Measurements from ENCODE around the gene PDE8A. TPM values are rescaled to one million over a fixed set of nuclear protein-coding genes. Genes with fewer than 3 reads are reported as not detected.

Gene PDE8A
- total and polyA plus RNA-seq, 2 of the 13 experiments (the other 11 are each of a cell fraction or from before 2014, with no cell fraction given), result 26.3 to 48.5 TPM

DNA sequence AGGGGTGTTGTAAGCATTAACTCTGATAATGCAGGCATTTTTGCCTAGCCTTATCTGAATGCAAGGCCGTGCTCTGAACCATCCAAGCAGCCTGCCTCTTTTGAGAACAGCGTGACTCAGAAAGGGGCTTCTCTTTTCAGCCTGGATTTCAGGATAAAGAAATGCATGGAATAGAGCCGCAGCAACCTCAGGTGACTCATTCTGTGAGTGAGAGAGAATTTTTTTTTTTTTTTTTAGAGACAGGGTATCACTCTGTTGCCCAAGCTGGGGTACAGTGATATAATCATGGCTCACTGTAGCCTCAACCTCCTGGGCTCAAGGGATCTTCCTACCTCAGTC lies 20.6 kb upstream of the PDE8A start:
- no TSS peak for BruUV-seq (replicated peaks)
- no peak for TF ChIP-seq AKNA (CRISPR knock-in tag; IDR thresholded peaks at IDR 0.05; ENCODE audit: borderline replicate concordance)
- Histone ChIP-seq H3K79me2 (ENCODE audit: insufficient read depth, low read length) (no peaks in the 10 kb centered on the region), H3K4me2 (ENCODE audit: low read depth, low read length) (peak overlapping the region; percentile 31), H3K27ac (ENCODE audit: extremely low read length, insufficient read depth, low read length) (no peak overlapping the region), H3K9me3 (ENCODE audit: low read length) (no peaks in the 10 kb centered on the region), H3K4me1 (ENCODE audit: insufficient read depth, low read length) (peaks cover 18% of the 10 kb centered on the region), H3K36me3 (replicated peaks in 1 of 2; ENCODE audit: control insufficient read depth in 1 of 2, insufficient read depth in 2 of 2, low read length in 2 of 2) (no peaks in the 10 kb centered on the region), H2AFZ (ENCODE audit: low read length) (no peak overlapping the region), H3K27me3 (ENCODE audit: control insufficient read depth in 1 of 2, insufficient read depth in 2 of 2, low read length in 2 of 2) (no peaks in the 10 kb centered on the region), H3K9ac (ENCODE audit: insufficient read depth, low read depth, low read length) (no peak overlapping the region), H4K20me1 (ENCODE audit: insufficient read depth, low read length) (no peaks in the 10 kb centered on the region), H3K4me3 (replicated peaks in 1 of 3; ENCODE audit: insufficient read depth in 1 of 3, low read depth in 2 of 3, low read length in 3 of 3) (no peak overlapping the region)
- ATAC-seq (peak; percentile 27; the same call in 1 of the 3 replicates), DNase-seq (ENCODE audit: low spot score) (no peak), FAIRE-seq (no peak)
- intact Hi-C loops (cut with micrococcal nuclease; ENCODE audit: unreplicated experiment), result no loop called here
- in situ Hi-C loops (cut with HindIII; ENCODE audit: extremely low pct_ligation_motif_present, low pct_unique_long_range_greater_than_20kb), result loop anchor here (25.0 kb wide), 1 partner anchor 176 kb away; no protein-coding TSS in a partner anchor
- CTCF ChIA-PET (ENCODE audit: low intra/inter-chr PET ratio, low total read pairs), result no interaction called here
- POLR2A ChIA-PET, result no interaction called here
- 46% methylated on average over 3 of the region's 3 CpGs for WGBS (ENCODE audit: low lambda C conversion rate)

GRCh38 chr15:84961707-84962106 lies 19.9 kb upstream of the PDE8A start:
- no TSS peak for BruUV-seq (replicated peaks)
- DNase-seq (ENCODE audit: low spot score) (no peak), ATAC-seq (no peak), FAIRE-seq (no peak)
- peaks cover 16% of the 10 kb centered on the region; the same call in 1 of the 2 replicates for H3K4me1 ChIP-seq (ENCODE audit: insufficient read depth, low read length)
- no peaks in the 10 kb centered on the region for H3K9me3 ChIP-seq (ENCODE audit: low read length)
- H2AFZ ChIP-seq (ENCODE audit: low read length), result no peak overlapping the region
- POLR2A ChIA-PET, result no interaction called here
- H3K9ac ChIP-seq (ENCODE audit: insufficient read depth, low read depth, low read length), result no peak overlapping the region
- CTCF ChIA-PET (ENCODE audit: low intra/inter-chr PET ratio, low total read pairs), result no interaction called here
- no peaks in the 10 kb centered on the region for H4K20me1 ChIP-seq (ENCODE audit: insufficient read depth, low read length)
- no peak overlapping the region for H3K27ac ChIP-seq (ENCODE audit: extremely low read length, insufficient read depth, low read length)
- H3K4me3 ChIP-seq (replicated peaks in 1 of 3; ENCODE audit: insufficient read depth in 1 of 3, low read depth in 2 of 3, low read length in 3 of 3), result no peak overlapping the region
- 43% methylated on average over 3 of the region's 3 CpGs for WGBS (ENCODE audit: low lambda C conversion rate)
- no peak overlapping the region for H3K4me2 ChIP-seq (ENCODE audit: low read depth, low read length)
- intact Hi-C loops (cut with micrococcal nuclease; ENCODE audit: unreplicated experiment), result no loop called here
- no peaks in the 10 kb centered on the region for H3K27me3 ChIP-seq (ENCODE audit: control insufficient read depth in 1 of 2, insufficient read depth in 2 of 2, low read length in 2 of 2)
- H3K79me2 ChIP-seq (ENCODE audit: insufficient read depth, low read length), result no peaks in the 10 kb centered on the region
- in situ Hi-C loops (cut with HindIII; ENCODE audit: extremely low pct_ligation_motif_present, low pct_unique_long_range_greater_than_20kb), result loop anchor here (25.0 kb wide), 1 partner anchor 176 kb away; no protein-coding TSS in a partner anchor
- H3K36me3 ChIP-seq (replicated peaks in 1 of 2; ENCODE audit: control insufficient read depth in 1 of 2, insufficient read depth in 2 of 2, low read length in 2 of 2), result no peaks in the 10 kb centered on the region
- TF ChIP-seq MBNL3 (CRISPR knock-in tag; conservative IDR thresholded peaks at IDR 0.05), result no peak
- no peak for TF ChIP-seq NRL (CRISPR knock-in tag; IDR thresholded peaks at IDR 0.05; ENCODE audit: borderline replicate concordance)
- TF ChIP-seq ZNF788 (CRISPR knock-in tag; IDR thresholded peaks at IDR 0.05; ENCODE audit: borderline replicate concordance), result no peak
- TF ChIP-seq AHR (CRISPR knock-in tag; IDR thresholded peaks at IDR 0.05), result no peak
- TF ChIP-seq, protein P1, sequence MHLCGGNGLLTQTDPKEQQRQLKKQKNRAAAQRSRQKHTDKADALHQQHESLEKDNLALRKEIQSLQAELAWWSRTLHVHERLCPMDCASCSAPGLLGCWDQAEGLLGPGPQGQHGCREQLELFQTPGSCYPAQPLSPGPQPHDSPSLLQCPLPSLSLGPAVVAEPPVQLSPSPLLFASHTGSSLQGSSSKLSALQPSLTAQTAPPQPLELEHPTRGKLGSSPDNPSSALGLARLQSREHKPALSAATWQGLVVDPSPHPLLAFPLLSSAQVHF (CRISPR knock-in tag; IDR thresholded peaks at IDR 0.05), result no peak
- no peak for TF ChIP-seq FOSL1 (CRISPR knock-in tag; IDR thresholded peaks at IDR 0.05; ENCODE audit: borderline replicate concordance)
- no peak for TF ChIP-seq TEAD3 (CRISPR knock-in tag; optimal IDR thresholded peaks at IDR 0.05; ENCODE audit: borderline replicate concordance)
- no peak for TF ChIP-seq ZNF180 (CRISPR knock-in tag; IDR thresholded peaks at IDR 0.05; ENCODE audit: borderline replicate concordance, low read depth)
- TF ChIP-seq, protein P2, sequence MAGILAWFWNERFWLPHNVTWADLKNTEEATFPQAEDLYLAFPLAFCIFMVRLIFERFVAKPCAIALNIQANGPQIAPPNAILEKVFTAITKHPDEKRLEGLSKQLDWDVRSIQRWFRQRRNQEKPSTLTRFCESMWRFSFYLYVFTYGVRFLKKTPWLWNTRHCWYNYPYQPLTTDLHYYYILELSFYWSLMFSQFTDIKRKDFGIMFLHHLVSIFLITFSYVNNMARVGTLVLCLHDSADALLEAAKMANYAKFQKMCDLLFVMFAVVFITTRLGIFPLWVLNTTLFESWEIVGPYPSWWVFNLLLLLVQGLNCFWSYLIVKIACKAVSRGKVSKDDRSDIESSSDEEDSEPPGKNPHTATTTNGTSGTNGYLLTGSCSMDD (CRISPR knock-in tag; IDR thresholded peaks at IDR 0.05), result no peak
- TF ChIP-seq ZNF747 (CRISPR knock-in tag; IDR thresholded peaks at IDR 0.05; ENCODE audit: borderline replicate concordance), result no peak
- no peak for TF ChIP-seq XBP1 (CRISPR knock-in tag; IDR thresholded peaks at IDR 0.05)
- no peak for TF ChIP-seq PHF5A (CRISPR knock-in tag; IDR thresholded peaks at IDR 0.05; ENCODE audit: low read depth, unreplicated experiment)
